Measurements from ENCODE around the gene VSTM4.

DNA sequence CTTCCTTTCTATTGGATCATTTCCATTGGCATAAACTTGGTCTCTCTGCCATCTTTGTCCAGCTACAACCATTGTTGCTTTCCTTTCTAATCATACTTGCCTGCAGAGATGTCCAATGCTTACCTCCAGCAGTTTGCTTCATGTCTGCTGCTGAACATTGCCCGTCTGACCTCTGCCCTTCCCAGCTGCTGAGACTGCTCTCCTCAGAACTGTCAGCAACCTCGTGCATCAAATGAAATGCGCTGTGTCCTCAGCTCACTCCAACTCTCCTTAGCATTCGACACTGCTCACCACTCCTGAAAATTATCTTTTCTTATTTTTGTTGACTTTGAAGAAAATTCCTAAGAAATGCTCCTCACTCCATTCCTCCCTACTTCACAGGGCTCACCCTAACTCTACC lies 13.5 kb upstream of the VSTM4 start:
- TF ChIP-seq POLR2A (IDR thresholded peaks at IDR 0.05; ENCODE audit: low read length) (no peak), GATA1 (IDR thresholded peaks at IDR 0.05; ENCODE audit: low read depth, low read length) (no peak)

All from erythroblast (primary cell).